Progenitor cell of endocrine pancreas (in vitro differentiated cells): ENCODE data around the gene DIPK2B. TPM values are rescaled to one million over a fixed set of nuclear protein-coding genes. Genes with fewer than 3 reads are reported as not detected.

Experiments used
- DNase-seq: peaks from one replicate; pipeline ENCODE4 v3.0.0; 2021; ENCODE audit warnings: low spot score; ENCODE audit not compliant: unreplicated experiment
- H3K27ac Mint-ChIP-seq: 2 replicates; pipeline ENCODE4 v1.8.0; 2021; ENCODE audit warnings: mild to moderate bottlenecking, moderate library complexity, mixed read lengths
- H3K27me3 Mint-ChIP-seq: 2 replicates; pipeline ENCODE4 v1.8.0; 2021; ENCODE audit warnings: mixed read lengths
- H3K36me3 Mint-ChIP-seq: 2 replicates; pipeline ENCODE4 v1.8.0; 2022; ENCODE audit warnings: mixed read lengths; ENCODE audit not compliant: insufficient read depth
- H3K4me1 Mint-ChIP-seq: 2 replicates; pipeline ENCODE4 v1.8.0; 2021; ENCODE audit warnings: low read depth, mixed read lengths
- H3K4me3 Mint-ChIP-seq: 2 replicates; pipeline ENCODE4 v1.8.0; 2021; ENCODE audit warnings: low read depth, mild to moderate bottlenecking, moderate library complexity, mixed read lengths
- H3K9me3 Mint-ChIP-seq: 2 replicates; pipeline ENCODE4 v1.8.0; 2021; ENCODE audit warnings: low read depth, mixed read lengths
- total RNA-seq: library from RNA; stranded (reverse); gene quantifications from 2 replicates; pipeline ENCODE4 v1.2.1, GENCODE V29; 2021
- TF ChIP-seq, protein P1 (sequence below): fragments of 200-600 bp; sonication (generic); IDR thresholded peaks from one replicate; pipeline ENCODE4 v1.5.0; 2021; ENCODE audit warnings: antibody characterized with exemption, mild to moderate bottlenecking; ENCODE audit not compliant: unreplicated experiment

Gene DIPK2B
- total RNA-seq, 1 donor from 2014 or later = not detected

DNA sequence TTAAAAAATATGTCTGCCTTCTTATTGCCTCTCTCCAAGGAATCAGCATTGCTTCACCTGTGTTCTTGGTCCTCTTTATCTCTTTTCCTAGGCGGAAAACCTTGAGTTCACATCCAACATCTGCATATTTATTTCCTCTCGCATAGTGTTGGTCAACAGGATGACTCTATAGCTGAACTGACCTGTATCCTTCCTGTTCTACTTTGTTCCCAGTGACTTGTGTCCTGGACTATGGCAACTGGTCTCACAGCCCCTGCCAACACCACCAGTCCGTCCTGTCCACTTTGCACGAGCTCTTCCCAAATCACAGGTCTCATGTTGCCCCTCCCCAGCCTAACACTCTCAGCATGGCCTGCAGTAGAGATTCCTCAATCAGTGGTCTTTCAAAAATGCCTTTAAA, 2.0 kb downstream of the DIPK2B start:
- peaks cover 17% of the 10 kb centered on the region for H3K9me3 Mint-ChIP-seq
- no peaks in the 10 kb centered on the region for H3K36me3 Mint-ChIP-seq
- TF ChIP-seq, protein P1, sequence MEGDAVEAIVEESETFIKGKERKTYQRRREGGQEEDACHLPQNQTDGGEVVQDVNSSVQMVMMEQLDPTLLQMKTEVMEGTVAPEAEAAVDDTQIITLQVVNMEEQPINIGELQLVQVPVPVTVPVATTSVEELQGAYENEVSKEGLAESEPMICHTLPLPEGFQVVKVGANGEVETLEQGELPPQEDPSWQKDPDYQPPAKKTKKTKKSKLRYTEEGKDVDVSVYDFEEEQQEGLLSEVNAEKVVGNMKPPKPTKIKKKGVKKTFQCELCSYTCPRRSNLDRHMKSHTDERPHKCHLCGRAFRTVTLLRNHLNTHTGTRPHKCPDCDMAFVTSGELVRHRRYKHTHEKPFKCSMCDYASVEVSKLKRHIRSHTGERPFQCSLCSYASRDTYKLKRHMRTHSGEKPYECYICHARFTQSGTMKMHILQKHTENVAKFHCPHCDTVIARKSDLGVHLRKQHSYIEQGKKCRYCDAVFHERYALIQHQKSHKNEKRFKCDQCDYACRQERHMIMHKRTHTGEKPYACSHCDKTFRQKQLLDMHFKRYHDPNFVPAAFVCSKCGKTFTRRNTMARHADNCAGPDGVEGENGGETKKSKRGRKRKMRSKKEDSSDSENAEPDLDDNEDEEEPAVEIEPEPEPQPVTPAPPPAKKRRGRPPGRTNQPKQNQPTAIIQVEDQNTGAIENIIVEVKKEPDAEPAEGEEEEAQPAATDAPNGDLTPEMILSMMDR = no peak
- no peak overlapping the region for H3K27ac Mint-ChIP-seq
- H3K4me3 Mint-ChIP-seq = no peak overlapping the region
- peaks cover 9% of the 10 kb centered on the region for H3K4me1 Mint-ChIP-seq
- DNase-seq = no peak
- peaks cover 3% of the 10 kb centered on the region for H3K27me3 Mint-ChIP-seq

DNA sequence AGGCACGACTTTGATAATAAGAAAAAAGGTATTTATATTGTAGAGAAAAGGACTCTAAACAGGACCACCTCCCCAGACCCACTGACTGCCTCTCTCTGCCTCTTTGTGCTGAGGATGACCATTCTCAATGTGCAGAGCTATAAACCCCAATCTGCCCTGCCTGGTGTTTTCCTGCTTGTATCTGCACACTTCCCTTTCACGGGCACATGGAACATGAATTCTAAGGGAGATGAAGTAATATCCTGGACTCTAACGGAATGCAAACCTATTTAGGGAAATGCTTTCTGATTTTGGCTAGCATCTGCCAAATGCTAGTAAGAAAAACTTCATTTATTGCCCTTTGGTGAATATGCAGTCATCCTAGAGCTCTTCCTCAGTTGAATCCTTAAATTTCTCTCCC, 2.4 kb downstream of the DIPK2B start:
- no peak overlapping the region for H3K4me3 Mint-ChIP-seq

DNA sequence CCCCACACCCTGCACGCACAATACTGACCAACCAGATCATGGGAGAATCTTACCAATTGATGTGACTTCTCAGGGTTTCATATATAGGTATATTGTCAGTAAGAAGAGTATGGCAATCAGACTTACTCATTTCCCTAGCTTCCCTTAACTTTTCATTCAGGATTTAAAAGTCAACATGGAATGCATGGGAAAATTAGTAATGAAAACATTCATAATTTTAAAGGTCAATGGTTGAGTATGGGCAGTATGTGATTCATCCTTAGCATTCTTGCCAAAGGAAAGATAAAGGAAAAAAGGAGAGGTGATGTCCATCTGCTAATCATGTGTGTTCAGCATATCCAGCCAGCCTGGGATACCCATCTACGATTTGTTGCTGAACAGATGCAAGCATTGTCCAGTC, 4.0 kb downstream of the DIPK2B start:
- peaks cover 17% of the 10 kb centered on the region for H3K9me3 Mint-ChIP-seq
- no peak for DNase-seq
- H3K4me3 Mint-ChIP-seq = no peak overlapping the region
- TF ChIP-seq, protein P1 = no peak
- peaks cover 2% of the 10 kb centered on the region for H3K27me3 Mint-ChIP-seq
- no peaks in the 10 kb centered on the region for H3K36me3 Mint-ChIP-seq
- H3K4me1 Mint-ChIP-seq = peaks cover 3% of the 10 kb centered on the region
- H3K27ac Mint-ChIP-seq = no peak overlapping the region

More for the DNA sequence above, 2.4 kb downstream of the DIPK2B start:
- Mint-ChIP-seq H3K36me3 (no peaks in the 10 kb centered on the region), H3K9me3 (peaks cover 17% of the 10 kb centered on the region), H3K27ac (no peak overlapping the region), H3K27me3 (peaks cover 3% of the 10 kb centered on the region), H3K4me1 (peaks cover 9% of the 10 kb centered on the region)
- no peak for DNase-seq
- TF ChIP-seq, protein P1 = no peak

DNA sequence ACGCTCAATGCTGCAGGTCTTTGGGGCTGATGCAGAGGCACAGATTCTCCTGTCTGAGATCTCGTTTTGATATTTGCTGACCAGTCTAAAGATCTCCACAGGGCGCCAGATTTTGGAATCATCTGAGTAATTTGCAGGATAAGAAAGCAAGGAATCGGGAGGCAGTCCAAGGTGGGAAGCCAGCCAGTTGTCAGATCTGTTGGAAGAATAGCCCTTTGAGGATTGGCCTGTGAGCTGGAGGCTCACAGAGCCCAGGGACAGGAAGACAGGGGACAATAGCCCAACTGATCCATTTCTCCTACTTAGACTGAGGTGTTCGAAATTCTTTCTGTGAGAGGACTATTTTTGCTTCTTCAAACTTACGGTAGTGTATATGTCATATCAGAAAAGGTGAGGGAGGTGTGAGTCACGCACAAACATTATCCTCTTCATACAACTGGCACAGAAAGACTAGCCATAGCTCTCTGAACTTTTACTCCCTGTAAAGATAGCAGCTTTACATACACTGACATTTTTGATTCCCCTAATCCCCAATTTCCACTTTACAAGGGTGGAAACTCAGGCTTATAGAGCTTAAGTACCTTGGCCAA, 8.8 kb downstream of the DIPK2B start:
- no peaks in the 10 kb centered on the region for H3K36me3 Mint-ChIP-seq
- peaks cover 2% of the 10 kb centered on the region for H3K4me1 Mint-ChIP-seq
- no peak for DNase-seq
- H3K27me3 Mint-ChIP-seq = no peaks in the 10 kb centered on the region
- H3K4me3 Mint-ChIP-seq = no peak overlapping the region
- H3K9me3 Mint-ChIP-seq = peaks cover 20% of the 10 kb centered on the region
- no peak overlapping the region for H3K27ac Mint-ChIP-seq
- TF ChIP-seq, protein P1 = no peak

DNA sequence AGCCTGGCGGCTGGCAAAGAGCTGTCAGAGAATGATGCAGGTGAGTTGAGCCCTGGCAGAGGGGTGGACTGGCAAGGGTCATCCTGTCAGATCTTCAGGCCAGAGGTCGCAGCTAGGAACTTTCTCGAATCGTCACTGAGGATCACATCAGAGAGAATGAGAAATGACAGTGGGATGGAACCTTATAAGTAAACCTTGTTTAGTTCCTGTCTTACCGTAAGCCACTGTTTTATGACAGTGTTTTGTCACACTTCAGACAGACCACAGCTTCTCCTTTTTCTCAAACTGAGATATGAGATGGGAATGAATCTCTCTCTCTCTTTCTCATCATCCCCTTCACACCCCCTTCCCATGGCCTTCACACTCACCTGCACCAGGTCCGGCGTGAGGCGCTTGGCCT, 9.3 kb downstream of the DIPK2B start:
- no peak for DNase-seq
- Mint-ChIP-seq H3K4me3 (no peak overlapping the region), H3K27ac (no peak overlapping the region), H3K9me3 (peaks cover 16% of the 10 kb centered on the region), H3K4me1 (peaks cover 2% of the 10 kb centered on the region), H3K36me3 (no peaks in the 10 kb centered on the region), H3K27me3 (no peaks in the 10 kb centered on the region)
- TF ChIP-seq, protein P1 = no peak
